T-helper 17 cell (primary cell): ENCODE results near the gene AMIGO2. TPM values are rescaled to one million over a fixed set of nuclear protein-coding genes. Genes with fewer than 3 reads are reported as not detected.
A peak's percentile ranks its signal among the peaks of the same experiment; 100 is the strongest.
"Not testable (repeated sequence)": the region's sequence is repeated elsewhere in the genome, so short reads cannot be mapped to it uniquely, and the experiment has no call there.

Experiments used
- ATAC-seq: fragments of 150-1000 bp; cut with Tn5 transposase; 2 replicates; pipeline ENCODE4 v1.10.0; 2021; ENCODE audit warnings: mild to moderate bottlenecking, moderate library complexity
- DNase-seq, 3 donors: peaks; one replicate each; pipeline versions ENCODE4 v3.0.0 to v3.0.0-alpha.2; 2020 to 2021
- H3K9me3 ChIP-seq: one replicate; pipeline ENCODE4 v1.7.0; 2013; ENCODE audit warnings: low read length, mild to moderate bottlenecking; ENCODE audit not compliant: control insufficient read depth, poor library complexity, severe bottlenecking
- H3K27ac Mint-ChIP-seq: one replicate; pipeline ENCODE4 v1.8.0; 2022; ENCODE audit warnings: mild to moderate bottlenecking, moderate library complexity, mixed read lengths
- H3K27me3 Mint-ChIP-seq: one replicate; pipeline ENCODE4 v1.8.0; 2022; ENCODE audit warnings: mixed read lengths
- H3K36me3 Mint-ChIP-seq: one replicate; pipeline ENCODE4 v1.8.0; 2022; ENCODE audit warnings: low read depth, mixed read lengths
- H3K4me1 Mint-ChIP-seq: one replicate; pipeline ENCODE4 v1.8.0; 2022; ENCODE audit warnings: mild to moderate bottlenecking, mixed read lengths
- H3K4me3 Mint-ChIP-seq: one replicate; pipeline ENCODE4 v1.8.0; 2022; ENCODE audit warnings: mild to moderate bottlenecking, moderate library complexity, mixed read lengths
- total RNA-seq, 4 donors: library from RNA in 2 of 4; stranded (reverse) in 2 of 4; gene quantifications; one replicate each; pipeline ENCODE4 v1.2.3 and lab custom pipeline; 2022 to 2026

Gene AMIGO2
- total RNA-seq, 2 donors from 2014 or later = 8.0 to 9.1 TPM

DNA sequence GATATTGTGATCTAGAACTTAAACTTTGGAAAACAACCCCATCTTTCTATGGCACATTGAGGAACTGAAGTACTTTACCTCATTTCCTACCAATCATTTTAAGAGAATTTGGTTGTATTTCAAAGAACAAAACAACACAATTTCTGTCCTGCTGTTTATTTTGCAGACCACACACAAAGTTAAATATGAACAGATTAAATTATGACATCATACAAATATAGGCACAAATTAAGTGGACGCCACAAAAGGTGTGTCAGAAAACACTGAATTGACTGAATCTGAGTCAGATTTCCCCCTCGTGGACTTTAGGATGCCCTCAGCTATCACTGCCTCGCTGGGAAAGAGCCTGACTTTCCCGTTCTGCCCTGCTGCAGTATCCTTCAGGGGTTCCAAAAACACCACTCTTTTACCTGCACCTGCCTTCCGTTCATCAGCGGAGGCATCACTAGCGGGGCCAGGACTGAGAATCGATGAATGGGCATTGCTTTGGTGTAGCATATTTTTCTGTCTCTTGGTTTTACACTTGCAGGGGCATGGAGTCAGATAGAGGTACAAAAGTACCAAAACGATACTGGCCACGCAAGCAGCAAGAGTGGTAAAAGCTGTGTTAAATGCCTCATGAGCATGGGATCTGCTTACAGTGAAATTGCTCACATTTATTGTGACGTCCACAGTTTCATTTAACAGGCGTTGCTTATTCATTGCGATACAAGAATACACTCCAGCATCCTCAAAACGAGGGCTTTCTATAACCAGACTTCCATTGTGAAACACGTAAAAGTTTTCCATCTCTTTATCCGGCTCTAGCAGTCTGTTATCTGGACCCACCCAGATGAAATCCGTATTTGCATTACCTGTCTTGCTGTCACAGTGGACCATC, 2.3 kb downstream of the AMIGO2 start:
- Mint-ChIP-seq H3K27me3 (no peaks in the 10 kb centered on the region), H3K27ac (no peak overlapping the region), H3K4me1 (peaks cover 36% of the 10 kb centered on the region), H3K36me3 (peaks cover 13% of the 10 kb centered on the region), H3K4me3 (peak overlapping the region; percentile 67)
- ATAC-seq (no peak), DNase-seq (no peak)
- no peaks in the 10 kb centered on the region for H3K9me3 ChIP-seq

DNA sequence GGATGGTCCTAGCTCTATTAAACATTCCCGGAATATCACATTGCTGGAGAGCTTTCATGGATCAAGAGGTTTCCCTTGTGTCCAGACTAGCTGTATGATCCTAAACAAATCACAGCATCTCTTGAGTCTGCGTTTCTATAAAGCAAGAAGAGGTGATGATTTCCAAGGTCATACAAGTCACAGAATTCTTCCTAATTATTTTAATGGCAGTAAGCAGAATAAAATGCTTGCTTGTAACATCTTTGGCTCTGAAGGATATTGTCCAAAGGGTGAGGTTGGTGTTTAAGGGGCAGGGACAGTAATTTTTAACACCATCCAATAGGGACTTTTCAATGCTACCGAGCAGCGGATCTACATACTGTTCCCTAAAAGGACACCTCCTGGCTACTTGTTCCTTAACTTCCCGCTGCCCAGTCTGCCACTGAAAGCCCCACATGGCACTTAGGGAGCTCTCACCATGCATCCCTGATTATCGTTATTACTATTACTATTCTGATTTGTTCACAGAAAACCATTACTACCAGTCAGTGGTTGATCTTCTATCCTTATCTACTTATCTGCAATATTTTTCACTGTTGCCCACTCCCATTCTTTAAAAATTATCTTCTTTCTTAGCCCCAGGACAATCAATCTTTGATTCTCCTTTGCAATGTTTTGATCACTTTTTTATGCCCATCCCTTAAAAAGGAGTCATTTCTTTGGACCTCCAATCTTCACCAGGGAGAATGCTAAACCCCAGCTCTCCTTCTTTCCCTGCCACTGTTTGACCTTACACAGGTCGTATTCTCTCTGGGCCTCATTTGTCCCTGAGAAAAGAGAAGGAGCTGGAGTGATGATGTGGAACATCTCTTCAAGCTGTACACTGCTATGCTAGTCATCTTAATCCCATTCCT, 4.3 kb downstream of the AMIGO2 start:
- DNase-seq = no peak
- Mint-ChIP-seq H3K4me3 (no peak overlapping the region), H3K36me3 (peaks cover 10% of the 10 kb centered on the region), H3K27me3 (no peaks in the 10 kb centered on the region), H3K4me1 (peaks cover 23% of the 10 kb centered on the region), H3K27ac (peak overlapping the region; percentile 27)
- H3K9me3 ChIP-seq = no peaks in the 10 kb centered on the region
- no peak for ATAC-seq

- ATAC-seq (no peak), DNase-seq (no peak)
- peaks cover 6% of the 10 kb centered on the region for H3K36me3 Mint-ChIP-seq
- H3K27me3 Mint-ChIP-seq = no peaks in the 10 kb centered on the region
- H3K27ac Mint-ChIP-seq = no peak overlapping the region
- no peaks in the 10 kb centered on the region for H3K9me3 ChIP-seq
- H3K4me3 Mint-ChIP-seq = no peak overlapping the region
- peaks cover 20% of the 10 kb centered on the region for H3K4me1 Mint-ChIP-seq
Measured at GRCh38 chr12:47074757-47075156, 5.0 kb downstream of the AMIGO2 start.

GRCh38 chr12:47073951-47074350, 5.8 kb downstream of the AMIGO2 start:
- Mint-ChIP-seq H3K27me3 (no peaks in the 10 kb centered on the region), H3K4me3 (no peak overlapping the region), H3K27ac (no peak overlapping the region), H3K36me3 (peaks cover 4% of the 10 kb centered on the region), H3K4me1 (peaks cover 14% of the 10 kb centered on the region)
- DNase-seq = no peak
- H3K9me3 ChIP-seq = no peaks in the 10 kb centered on the region
- no peak for ATAC-seq

GRCh38 chr12:47071241-47071852, 8.4 kb downstream of the AMIGO2 start:
- H3K9me3 ChIP-seq = no peaks in the 10 kb centered on the region
- Mint-ChIP-seq H3K27ac (no peak overlapping the region), H3K36me3 (peaks cover 4% of the 10 kb centered on the region), H3K4me3 (no peak overlapping the region), H3K4me1 (peaks cover 14% of the 10 kb centered on the region), H3K27me3 (no peaks in the 10 kb centered on the region)
- DNase-seq = no peak
- ATAC-seq = no peak

DNA sequence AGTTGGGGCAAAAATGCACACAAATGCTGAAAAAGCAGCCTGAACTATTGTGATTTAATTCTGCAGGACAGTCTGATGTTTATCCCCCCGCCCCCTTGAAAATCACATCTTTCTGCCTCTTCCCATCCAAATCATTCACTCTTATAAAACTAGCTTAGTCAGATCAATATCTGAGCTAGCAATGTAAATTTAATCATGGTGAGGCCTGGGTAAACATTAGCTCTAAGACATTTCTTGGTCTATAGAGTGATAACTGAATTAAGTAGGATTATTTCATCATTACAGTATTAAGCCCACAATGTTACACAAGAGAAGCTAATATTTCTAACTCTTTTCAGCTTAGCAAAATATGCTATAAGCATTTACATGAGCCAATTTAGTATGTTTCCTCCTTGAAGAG, 9.4 kb downstream of the AMIGO2 start:
- H3K36me3 Mint-ChIP-seq = no peaks in the 10 kb centered on the region
- no peak overlapping the region for H3K27ac Mint-ChIP-seq
- DNase-seq = no peak
- peaks cover 9% of the 10 kb centered on the region for H3K4me1 Mint-ChIP-seq
- H3K27me3 Mint-ChIP-seq = no peaks in the 10 kb centered on the region
- no peak overlapping the region for H3K4me3 Mint-ChIP-seq
- H3K9me3 ChIP-seq = no peaks in the 10 kb centered on the region
- ATAC-seq = no peak

DNA sequence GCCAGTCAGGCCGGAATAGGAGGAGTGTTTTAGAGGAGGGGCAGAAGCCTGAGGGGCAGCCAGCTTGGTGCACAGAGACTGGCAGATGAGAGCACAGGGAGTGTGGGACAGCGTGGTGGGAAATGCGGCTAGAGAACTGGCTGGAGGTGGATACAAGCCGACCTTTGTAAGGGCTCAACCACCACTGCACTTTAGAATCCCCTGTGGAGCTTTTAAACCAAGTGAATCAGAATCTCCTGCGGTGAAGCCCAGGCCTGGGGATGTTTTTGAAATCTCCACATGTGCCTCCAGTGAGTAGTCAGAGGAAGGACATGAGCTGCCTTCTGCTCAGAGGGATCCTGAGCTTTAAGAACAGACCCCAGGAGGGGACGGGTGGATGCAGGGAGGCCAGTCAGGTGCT, 11.2 kb downstream of the AMIGO2 start:
- no peaks in the 10 kb centered on the region for H3K9me3 ChIP-seq
- H3K4me3 Mint-ChIP-seq = no peak overlapping the region
- no peaks in the 10 kb centered on the region for H3K36me3 Mint-ChIP-seq
- no peak for DNase-seq
- H3K4me1 Mint-ChIP-seq = peaks cover 9% of the 10 kb centered on the region
- no peak overlapping the region for H3K27ac Mint-ChIP-seq
- H3K27me3 Mint-ChIP-seq = no peaks in the 10 kb centered on the region
- ATAC-seq = no peak

DNA sequence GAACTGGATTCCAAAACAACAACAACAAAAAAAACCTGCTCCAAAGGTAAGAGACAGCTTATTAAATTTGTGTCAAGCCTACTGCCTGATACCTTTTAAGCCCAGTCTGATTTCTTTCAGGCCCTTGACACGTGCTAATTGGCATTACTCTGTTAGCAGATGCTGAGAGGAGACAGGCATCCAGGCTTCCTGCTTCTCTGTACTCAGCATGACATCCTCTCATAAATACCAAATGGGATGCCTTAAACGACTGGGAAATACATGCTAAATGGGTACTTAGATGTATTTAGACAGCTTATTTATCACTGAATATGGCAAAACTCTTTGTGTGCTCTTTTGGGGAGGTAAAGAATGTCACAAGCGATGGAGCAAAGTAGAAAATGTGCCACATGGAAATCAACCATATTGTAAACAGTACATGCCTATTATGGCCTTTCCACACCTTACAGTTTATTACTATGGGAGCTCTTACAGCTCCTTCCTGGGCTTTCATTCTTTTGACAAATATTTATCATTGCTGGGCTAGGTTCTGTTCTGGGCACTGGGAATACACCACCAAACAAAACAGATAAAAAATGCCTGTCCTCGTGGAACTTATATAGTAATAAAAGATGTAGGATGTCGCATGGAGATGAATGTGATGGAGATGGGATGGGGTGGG, 11.9 kb downstream of the AMIGO2 start:
- Mint-ChIP-seq H3K27ac (no peak overlapping the region), H3K4me1 (peaks cover 9% of the 10 kb centered on the region), H3K36me3 (no peaks in the 10 kb centered on the region), H3K4me3 (no peak overlapping the region), H3K27me3 (no peaks in the 10 kb centered on the region)
- ATAC-seq = no peak
- no peak for DNase-seq
- H3K9me3 ChIP-seq = no peaks in the 10 kb centered on the region

DNA sequence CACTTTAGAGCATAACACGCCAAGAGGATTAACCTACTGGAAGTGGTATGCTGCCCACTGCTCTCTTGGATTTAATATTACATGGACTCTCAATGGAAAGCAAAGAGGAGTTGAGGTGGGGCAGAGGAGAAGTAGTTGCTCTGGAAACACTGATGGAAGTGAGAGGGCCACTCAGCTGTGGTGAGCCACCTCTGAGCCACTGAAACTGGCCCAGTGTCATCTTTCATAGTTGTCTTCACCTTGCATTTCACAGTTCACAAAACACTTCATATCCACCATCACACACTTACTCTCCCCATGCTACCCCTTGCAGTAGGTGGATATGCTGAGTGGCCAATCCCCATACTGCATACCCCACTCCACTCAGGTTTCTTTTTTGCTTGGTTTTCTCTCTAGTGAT, 12.6 kb downstream of the AMIGO2 start:
- ATAC-seq = no peak
- Mint-ChIP-seq H3K4me1 (peaks cover 9% of the 10 kb centered on the region), H3K27me3 (no peaks in the 10 kb centered on the region), H3K27ac (no peak overlapping the region), H3K36me3 (no peaks in the 10 kb centered on the region), H3K4me3 (no peak overlapping the region)
- no peaks in the 10 kb centered on the region for H3K9me3 ChIP-seq
- no peak for DNase-seq

DNA sequence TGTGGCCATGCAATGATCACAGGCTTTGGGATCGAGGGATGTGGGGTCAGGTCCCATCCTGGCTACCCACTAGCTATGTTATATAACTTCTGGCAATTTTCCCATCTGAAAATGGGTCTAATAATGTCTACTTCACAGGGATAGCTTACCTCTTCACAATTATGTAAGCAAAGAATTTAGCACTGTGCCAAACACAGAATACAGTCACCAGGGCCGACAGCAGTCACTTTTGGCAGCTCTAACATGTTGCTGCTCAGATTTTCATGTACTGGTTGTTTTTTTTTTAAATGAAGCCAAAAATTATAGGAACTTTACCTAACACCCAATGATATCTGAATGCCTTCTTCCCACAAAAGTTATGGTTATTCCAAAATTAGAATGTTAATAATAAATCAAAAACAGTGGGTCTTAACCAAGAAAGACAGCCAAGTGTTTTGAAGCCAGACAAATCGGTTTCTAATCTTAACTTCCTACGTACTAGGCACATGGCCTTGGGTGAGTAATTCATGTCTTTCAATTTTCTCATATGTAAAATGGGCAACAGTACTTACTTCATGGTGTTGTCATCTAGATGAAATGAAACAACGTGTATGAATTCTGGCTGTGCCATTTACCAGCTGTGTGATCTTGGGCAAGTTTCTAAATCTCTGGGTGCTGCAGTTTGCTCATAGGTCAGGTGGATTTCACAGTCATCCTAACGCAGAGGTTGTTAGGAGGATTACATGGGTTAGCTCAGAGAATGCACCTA, 13.3 kb downstream of the AMIGO2 start:
- no peak overlapping the region for H3K27ac Mint-ChIP-seq
- ATAC-seq = no peak

GRCh38 chr12:47065546-47065945, 14.2 kb downstream of the AMIGO2 start:
- Mint-ChIP-seq H3K4me1 (peaks cover 3% of the 10 kb centered on the region), H3K27ac (no peak overlapping the region), H3K27me3 (no peaks in the 10 kb centered on the region), H3K4me3 (no peak overlapping the region), H3K36me3 (no peaks in the 10 kb centered on the region)
- DNase-seq (no peak), ATAC-seq (no peak)
- H3K9me3 ChIP-seq = no peaks in the 10 kb centered on the region

More for the DNA sequence above, 13.3 kb downstream of the AMIGO2 start:
- Mint-ChIP-seq H3K4me1 (peaks cover 9% of the 10 kb centered on the region), H3K36me3 (no peaks in the 10 kb centered on the region), H3K4me3 (no peak overlapping the region), H3K27me3 (no peaks in the 10 kb centered on the region)
- no peak for DNase-seq
- H3K9me3 ChIP-seq = no peaks in the 10 kb centered on the region

- H3K4me3 Mint-ChIP-seq, H3K27ac Mint-ChIP-seq, H3K9me3 ChIP-seq, DNase-seq, H3K4me1 Mint-ChIP-seq, ATAC-seq, H3K27me3 Mint-ChIP-seq, H3K36me3 Mint-ChIP-seq: not testable (repeated sequence)
Measured at GRCh38 chr12:47058640-47059039, 21.1 kb downstream of the AMIGO2 start.
